ENCODE measurements around the gene ULK4.
"Not testable (repeated sequence)": the region's sequence is repeated elsewhere in the genome, so short reads cannot be mapped to it uniquely, and the experiment has no call there.

Gene ULK4

DNA sequence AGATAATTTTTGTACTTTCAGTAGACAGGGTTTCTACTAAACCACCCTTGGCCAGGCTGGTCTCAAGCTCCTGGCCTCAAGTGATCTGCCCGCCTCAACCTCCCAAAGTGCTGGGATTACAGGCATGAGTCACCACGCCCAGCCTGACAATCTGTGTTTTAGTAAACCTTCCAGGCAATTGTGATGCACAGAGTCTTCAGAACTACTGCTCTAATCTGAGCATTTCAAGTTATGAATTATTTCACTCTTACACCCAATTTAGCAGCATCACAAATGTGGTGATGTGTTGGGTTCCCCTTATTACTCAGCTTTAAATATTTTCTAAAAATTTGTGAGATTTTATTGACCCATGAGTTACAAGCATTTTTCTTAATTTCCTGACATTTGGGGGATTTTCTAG, 94.4 kb downstream of the ULK4 start:
- no peak for DNase-seq (ENCODE audit: low spot score)

DNA sequence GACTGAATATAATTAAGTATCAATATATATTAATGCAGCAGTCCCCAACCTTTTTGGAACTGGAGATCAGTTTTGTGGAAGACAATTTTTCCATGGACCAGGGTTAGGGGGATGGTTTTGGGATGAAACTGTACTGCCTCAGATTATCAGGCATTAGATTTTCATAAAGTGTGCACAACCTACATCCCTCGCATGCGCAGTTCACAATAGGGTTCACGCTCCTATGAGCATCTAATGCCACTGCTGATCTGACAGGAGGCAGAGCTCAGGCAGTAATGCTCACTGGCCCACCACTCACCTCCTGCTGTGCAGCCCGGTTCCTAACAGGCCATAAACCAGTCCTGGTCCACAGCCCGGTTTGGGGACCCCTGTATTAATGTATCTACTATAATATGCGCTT, 95.6 kb downstream of the ULK4 start:
- no peak for DNase-seq (ENCODE audit: low spot score)

DNA sequence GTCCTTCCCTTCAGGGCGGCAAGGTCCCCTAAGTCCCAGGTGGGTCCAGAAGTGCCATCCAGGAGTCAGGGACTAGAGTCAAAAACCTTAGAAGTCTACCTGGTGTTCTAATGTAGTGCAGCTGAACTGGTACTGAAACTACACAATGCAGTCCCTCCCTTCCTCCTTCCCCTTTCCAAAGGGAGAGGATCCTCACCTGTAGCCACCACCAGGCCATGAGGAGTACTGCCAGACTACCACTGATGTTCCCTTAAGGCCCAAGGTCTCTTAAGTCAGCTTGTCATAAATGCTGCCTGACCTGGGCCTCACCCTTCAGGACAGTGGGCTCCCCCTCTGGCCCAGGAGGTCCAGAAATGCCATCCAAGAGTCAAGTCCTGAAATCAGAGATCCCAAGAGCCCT, 98.9 kb downstream of the ULK4 start:
- DNase-seq (ENCODE audit: low spot score), result no peak

DNA sequence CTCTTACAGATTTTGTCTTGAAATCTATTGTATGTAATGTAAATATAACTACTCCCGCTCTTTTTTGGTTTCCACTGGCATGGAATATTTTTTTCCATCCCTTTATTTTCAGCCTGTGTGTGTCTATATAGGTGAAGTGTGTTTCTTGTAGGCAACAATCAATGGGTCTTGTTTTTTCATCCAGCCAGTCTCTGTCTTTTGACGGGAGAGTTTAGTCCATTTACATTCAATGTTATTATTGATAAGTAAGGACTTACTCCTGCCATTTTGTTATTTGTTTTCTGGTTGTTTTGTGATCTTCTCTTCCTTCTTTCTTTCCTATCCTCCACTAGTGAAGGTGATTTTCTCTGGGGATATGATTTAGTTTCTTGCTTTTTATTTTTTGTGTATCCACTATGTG, 101.4 kb downstream of the ULK4 start:
- not testable (repeated sequence) for DNase-seq (ENCODE audit: low spot score)

DNA sequence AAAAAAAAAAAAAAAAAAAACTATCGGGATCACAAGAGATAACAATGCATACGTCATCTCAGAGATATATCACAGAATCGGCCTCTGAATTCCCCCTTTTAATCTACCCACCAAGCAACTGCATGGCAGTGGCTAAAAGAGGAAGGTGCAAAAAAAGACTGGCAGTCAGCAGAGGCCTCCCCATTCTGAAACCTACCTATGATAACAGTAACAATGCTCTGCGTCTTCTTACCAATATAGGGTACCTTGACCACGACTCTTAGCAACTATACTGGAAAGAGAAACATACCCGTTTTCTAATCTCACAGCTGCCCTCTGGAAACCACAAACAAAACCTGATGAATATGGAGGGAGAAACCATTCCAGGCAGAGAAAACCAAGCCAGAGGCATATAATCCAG, 106.9 kb downstream of the ULK4 start:
- no peak for DNase-seq (ENCODE audit: low spot score)

DNA sequence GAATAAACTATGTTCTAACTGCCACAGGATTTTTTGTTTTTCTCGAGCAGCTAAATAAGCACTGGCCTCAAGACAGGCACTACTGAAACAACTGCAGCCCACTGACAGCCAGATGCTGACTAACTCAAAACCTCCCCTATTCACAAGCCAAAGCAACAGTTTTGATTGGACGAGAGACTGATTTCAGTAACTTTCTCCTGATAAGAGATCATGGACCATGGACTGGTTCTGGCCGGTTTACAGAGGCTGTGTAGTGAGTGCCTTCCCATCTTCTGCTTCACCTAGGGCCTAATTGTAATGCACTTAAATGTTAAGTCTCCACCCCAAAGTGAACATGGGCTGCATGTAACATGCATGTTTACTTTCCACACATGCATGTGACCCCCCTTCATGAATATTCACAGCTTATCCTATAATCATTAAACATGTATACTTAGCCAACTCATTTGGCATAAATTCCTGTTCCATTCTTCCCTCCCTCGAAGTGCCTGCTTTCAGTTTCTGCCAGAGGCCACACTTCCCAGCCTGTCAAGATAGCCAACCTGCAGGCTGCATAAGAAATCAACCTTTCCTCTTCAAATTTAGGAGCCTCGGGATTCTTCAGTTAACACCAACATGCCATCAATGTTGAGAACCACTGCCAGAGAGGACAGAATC, 108.2 kb downstream of the ULK4 start:
- no peak for DNase-seq (ENCODE audit: low spot score)

DNA sequence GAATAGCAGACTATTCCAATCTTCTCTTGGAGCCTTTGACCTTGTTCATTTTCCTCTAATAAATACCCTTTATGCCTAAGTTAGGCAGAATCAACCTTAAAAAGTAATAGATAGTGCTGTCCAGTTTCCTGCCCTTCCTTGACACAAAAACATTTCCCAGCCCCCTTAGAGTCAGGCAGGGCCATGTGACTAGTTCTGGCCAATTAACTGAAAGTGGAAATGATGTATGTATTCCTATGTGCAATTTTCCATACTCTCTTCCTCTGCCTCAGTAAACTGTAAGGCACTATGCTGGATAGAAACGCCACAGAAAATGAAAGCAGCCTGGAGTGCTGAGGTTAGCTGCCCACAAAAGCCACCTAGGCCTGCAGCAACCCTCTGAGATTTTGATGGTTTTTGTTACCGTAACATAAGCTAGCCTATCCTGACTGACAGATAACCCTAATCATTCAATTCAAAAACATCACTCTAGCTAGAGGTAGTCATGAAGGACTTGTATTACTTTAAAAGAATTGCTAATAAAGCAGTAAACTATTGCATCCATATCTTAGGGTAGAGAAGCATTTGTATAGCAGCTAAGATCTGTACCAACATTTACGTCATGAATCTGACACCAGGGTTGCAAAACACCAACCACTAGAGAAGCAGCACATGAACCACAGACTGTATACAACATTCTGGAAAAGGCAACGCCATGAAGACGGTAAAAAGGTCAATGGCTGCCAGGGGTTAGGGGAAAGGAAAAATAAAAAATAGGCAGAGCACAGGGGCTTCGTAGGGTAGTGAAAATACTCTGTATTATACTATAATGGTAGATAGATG, 112.9 kb downstream of the ULK4 start:
- no peak for DNase-seq (ENCODE audit: low spot score)

DNA sequence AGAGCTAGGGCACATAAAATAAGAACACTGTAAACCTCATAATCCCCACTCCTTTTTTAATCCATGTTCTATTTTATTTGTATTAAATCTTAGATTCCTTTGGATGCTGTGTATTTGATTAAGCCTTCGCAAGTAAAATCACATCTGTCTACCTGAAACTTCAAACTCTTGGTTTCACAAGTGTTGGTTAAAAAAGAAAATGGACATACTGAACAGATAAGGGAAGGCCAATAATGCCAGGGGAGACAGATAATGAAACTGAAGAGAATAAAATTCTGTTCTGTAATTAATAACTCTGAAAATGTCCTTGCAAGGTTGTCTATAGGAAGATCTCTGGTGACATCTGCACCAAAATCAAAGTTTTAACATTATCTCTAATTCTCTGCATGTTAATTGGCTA, 114.2 kb downstream of the ULK4 start:
- no peak for DNase-seq (ENCODE audit: low spot score)

DNA sequence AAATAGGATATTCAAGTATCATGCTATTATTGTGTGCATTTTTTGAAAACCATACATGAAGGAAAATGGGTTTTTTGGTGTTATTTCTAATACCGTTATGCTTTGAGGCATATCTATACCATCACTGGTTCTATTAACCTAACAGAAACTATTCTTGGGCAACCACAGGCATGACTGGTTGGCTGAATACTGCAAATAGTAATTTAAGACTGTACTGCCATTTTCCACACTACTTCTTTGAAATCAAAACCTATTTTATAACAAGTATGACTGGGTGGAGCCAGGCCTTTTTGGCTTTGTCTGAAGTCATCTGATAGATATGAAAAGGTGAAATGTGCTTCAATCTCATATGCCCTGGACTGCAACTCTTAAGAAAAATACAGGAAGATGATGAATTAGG, 115.1 kb downstream of the ULK4 start:
- no peak for DNase-seq (ENCODE audit: low spot score)

DNA sequence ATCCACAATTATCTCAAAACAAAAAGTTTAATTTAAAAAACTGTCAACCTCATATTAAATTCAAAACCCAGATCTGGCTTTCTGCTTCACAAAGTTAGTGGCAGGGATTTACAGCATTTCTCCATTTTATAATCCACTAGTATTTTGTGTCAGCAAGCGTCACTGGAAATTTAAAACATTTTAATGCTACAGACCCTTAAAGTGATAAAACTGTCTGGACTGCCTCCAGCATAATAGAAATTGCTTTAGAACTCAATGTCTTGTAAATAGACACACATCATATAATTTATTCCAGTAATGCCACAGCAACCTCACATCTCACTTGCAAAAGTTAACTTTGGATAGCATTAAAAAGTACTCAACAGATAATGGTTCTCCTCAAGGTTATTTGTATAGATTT, 116.1 kb downstream of the ULK4 start:
- DNase-seq (ENCODE audit: low spot score), result no peak

DNA sequence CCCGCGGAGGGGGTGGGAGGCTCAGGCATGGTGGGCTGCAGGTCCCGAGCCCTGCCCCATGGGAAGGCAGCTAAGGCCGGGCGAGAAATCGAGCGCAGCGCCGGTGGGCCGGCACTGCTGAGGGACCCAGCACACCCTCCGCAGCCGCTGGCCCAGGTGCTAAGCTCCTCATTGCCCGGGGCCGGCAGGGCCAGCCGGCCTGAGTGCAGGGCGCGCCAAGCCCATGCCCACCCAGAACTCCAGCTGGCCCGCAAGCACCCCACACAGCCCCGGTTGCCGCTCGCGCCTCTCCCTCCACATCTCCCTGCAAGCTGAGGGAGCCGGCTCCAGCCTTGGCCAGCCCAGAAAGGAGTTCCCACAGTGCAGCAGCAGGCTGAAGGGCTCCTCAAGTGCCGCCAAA, 117.6 kb downstream of the ULK4 start:
- DNase-seq (ENCODE audit: low spot score), result not testable (repeated sequence)

DNA sequence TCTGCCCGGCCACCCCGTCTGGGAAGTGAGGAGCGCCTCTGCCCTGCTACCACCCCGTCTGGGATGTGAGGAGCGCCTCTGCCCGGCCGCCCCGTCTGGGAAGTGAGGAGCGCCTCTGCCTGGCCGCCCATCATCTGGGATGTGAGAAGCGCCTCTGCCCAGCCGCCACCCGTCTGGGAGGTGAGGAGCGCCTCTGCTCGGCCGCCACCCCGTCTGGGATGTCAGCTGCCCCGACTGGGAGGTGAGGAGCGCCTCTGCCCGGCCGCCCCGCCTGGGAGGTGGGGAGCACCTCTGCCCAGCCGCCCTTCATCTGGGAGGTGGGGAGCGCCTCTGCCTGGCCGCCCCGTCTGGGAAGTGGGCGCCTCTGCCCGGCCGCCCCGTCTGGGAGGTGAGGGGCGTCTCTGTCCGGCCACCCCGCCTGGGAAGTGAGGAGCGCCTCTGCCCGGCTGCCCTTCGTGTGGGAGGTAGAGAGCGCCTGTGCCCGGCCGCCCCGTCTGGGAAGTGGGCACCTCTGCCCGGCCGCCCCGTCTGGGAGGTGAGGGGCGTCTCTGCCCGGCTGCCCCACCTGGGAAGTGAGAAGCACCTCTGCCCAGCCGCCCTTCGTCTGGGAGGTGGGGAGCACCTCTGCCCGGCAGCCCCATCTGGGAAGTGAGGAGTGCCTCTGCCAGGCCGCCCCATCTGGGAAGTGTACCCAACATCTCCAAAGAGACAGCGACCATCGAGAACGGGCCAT, 120.8 kb downstream of the ULK4 start:
- not testable (repeated sequence) for DNase-seq (ENCODE audit: low spot score)

DNA sequence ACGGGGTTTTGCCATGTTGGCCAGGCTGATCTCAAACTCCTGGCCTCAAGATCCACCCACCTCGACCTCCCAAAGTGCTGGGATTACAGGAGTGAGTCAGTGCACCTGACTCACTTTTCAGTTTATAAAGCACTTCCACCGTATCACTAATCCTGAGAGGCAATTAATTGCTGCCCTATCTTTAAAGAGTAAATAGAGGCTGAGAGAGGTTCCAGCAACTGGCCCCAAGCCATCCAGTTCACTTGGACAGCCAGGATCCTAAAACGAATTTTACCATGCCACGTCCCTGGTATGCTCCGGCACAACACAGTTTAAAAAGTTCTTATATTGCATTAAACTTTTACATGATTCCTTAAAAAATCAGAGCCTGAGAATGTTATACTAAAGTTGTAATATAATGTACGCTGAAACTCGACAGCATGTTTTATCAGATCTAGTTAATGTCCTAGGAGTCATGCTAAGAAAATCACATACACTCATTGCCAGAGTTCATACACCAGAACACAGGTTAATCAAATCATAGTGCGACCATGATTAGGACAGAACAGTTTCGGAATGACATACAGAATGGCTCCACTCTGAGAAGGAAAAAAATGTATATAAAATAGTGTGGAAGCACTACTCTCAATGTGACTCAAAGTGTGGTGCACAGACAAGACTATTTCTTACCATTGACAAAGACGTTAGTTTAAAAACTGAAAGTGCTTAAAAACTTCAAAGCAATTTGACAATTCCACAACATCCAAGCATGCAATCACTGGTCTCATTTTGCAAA, 125.4 kb downstream of the ULK4 start:
- no peak for DNase-seq (ENCODE audit: low spot score)

DNA sequence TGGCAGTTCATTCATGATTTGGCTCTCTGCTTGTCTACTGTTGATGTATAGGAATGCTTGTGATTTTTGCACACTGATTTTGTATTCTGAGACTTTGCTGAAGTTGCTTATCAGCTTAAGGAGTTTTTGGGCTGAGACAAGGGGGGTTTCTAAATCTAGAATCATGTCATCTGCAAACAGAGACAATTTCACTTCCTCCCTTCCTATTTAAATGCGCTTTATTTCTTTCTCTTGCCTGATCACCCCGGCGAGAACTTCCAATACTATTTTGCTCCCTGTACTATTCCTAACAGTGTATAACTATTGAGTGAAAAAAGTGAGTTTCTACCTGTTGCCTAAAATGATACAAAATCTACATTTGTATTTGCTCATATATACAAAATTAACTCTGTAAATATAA, 128.3 kb downstream of the ULK4 start:
- no peak for DNase-seq (ENCODE audit: low spot score)

DNA sequence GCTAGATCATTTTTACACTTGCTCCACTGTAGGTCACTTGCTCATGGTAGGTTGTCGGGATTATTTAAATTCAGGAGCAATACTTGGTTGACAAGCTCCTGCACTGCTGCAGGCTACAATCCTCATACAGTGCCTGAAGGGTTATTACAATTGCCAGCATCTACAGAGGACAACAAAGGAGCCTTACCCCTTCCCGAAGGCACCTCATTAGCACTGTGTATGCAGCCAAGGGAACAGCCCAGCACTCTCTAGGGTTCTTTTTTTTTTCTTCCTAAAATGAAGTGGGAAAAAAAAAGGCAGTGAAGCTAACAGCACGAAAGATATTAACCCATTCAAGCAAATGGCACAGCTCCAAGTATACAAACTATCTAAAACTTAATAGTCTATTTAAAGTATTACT, 142.7 kb downstream of the ULK4 start:
- no peak for DNase-seq (ENCODE audit: low spot score)

DNA sequence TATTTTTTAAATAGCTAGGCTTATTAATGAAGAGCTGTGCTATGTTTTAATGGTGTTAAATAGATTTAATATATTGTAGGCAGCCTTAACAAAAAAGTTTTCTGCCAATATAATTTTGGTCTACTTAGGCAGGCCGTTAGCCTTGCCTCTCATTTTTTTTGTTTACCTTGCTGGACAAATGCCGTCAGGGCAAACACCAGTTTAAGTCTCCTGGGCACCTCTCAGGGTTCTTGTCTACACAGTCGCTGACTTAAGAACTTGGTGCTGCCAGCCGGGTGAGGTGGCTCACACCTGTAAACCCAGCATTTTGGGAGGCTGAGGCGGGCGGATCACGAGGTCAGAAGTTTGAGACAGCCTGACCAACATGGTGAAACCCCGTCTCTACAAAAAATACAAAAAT, 153.3 kb downstream of the ULK4 start:
- no peak for DNase-seq (ENCODE audit: low spot score)

DNA sequence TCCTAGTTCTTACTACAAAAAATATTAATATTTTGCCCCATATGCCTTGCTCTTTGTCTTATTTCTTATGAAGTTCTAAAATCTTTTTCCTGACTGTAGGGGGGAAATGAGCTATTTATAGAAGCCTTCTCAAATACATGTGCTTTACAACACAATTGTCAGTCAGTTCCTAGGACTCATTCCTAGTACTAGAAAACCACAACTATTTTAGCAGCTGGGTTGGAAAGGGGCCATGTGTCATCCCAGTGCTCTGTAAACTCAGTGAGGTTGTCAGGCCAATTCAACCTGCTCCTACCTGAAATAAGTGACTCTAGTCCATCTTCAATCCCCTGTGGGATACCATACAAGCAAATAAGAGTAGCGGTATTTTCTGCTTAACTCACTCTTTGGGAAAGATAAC, 153.8 kb downstream of the ULK4 start:
- DNase-seq (ENCODE audit: low spot score), result no peak

DNA sequence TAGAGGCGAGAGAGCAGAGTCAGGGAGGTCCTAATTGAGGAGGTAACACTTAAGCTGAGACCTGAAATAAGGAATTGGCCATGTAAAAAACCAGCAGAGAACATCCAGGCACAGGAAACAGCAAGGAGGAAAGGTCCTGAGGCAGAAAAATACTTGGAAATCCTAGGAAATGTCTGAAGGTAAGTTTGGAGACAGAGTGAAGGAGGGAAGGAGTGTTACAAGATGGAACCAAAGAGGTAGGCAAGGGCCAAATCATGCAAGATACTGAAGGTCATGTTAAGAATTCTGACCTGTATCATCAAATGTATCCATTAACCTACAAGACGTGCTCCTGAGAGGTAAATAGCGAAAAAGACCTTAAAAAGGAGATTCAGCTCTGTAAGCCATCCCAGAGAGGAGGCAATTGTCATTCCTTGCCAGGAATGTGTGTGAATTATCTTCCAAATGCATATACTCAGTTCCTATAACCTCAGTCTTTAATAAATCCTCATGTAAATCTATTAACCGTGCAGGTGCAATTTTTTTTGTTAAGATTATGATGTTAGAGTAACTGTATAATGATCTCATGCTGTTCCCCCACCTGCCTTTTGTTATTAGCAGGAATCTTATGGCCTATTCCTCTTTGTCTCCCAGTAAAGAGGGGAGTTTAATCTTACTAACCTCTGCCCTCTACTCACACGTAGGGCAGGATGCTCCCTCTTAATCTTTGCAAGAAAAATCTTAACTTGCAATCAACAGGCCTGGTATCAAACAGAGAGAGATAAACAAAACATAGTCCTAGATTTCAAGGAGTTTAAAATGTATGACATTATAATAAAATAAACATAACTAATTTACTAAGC, 166.9 kb downstream of the ULK4 start:
- DNase-seq (ENCODE audit: low spot score), result no peak

DNA sequence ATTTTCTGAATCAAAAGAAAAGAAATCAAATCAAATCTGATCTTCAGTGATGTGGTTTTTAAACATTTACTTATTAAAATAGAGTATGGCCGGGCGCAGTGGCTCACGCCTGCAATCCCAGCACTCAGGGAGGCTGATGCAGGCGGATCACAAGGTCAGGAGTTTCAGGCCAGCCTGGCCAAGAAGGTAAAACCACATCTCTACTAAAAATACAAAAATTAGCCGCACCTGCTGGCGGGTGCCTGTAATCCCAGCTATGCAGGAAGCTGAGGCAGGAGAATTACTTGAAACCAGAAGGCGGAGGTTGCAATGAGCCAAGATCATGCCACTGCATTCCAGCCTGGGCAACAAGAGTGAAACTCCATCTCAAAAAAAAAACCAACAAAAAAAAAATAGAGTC, 169.1 kb downstream of the ULK4 start:
- no peak for DNase-seq (ENCODE audit: low spot score)

DNA sequence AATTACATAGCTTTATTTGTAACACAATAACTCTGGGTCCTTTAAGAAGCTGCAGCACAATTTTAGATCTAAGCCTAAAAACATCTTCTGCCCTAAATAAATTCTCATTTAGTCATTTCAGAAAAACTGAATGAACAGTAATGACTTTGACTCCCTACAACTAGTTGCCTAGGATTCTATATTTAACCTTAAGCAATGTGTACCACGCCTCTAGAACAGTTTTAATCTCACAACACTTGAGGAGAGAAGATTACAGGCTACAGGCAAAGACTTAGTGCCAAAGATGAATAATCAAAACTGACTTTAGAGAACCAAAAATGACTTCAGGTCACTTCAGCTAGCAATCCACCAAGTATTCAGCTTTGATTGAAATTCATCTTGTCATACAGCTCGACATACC, 192.8 kb downstream of the ULK4 start:
- DNase-seq (ENCODE audit: low spot score), result no peak

DNA sequence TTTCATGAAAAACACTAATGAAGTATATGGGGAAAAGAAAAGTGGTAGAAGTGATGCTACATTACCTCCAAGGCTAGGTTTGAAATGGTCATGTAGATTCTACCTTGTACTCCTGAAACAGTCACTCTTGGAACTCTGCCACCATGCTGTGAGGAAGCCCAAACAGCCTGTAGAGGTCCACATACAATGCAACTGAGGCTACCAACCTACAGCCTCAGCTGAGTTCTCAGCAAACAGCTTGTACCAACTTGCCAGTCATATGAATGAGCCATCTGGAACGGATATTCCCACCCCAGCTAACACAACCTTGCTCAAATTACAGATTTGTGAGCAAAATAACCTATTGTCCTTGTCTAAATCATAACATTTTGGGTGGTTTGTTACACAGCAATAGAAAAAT, 193.5 kb downstream of the ULK4 start:
- no peak for DNase-seq (ENCODE audit: low spot score)
